Measurements from ENCODE around the gene NRP2.

Gene NRP2

DNA sequence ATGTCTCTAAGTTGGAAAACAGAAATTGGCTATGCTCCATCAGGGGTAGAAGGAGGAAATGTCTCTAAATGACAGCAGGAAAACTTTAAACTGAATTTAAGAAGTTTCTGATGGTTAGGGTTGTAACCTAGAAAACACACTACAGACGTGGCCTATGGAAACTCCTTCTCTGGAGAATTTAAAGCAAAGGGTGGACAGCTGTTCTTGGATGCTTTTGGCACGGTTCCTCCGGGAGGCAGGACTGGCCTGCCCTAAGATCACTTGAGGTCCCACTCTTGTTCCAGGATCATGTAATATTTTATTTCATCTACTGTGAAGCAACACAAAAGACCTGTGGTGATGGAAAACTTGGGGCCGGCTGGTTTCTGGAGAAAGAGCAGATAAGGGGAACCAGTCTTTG, 77.0 kb downstream of the NRP2 start:
- FAIRE-seq: no peak

DNA sequence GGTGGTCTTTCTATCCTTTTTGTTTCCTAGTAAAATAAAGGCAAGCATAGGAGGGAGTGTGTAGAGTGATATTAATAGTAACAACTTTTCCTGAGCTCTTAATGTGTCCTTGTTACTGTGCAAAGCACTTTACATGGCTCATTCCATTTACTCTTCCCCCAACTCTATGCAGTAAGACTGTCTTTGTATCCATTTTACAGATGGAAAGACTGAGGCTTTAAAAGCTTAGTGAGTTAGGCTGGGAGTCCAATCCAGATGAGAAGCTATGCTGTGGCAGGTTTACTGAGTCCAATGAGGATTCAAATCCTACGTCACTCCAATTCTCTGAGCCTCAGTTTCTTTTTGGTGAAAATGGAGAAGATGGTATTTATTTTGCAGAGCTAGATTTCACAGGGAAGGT, 77.4 kb downstream of the NRP2 start:
- FAIRE-seq: no peak

GRCh38 chr2:205760157-205760556, 77.9 kb downstream of the NRP2 start:
- FAIRE-seq: no peak

- FAIRE-seq: no peak
Measured at GRCh38 chr2:205761421-205761820, 79.1 kb downstream of the NRP2 start.

DNA sequence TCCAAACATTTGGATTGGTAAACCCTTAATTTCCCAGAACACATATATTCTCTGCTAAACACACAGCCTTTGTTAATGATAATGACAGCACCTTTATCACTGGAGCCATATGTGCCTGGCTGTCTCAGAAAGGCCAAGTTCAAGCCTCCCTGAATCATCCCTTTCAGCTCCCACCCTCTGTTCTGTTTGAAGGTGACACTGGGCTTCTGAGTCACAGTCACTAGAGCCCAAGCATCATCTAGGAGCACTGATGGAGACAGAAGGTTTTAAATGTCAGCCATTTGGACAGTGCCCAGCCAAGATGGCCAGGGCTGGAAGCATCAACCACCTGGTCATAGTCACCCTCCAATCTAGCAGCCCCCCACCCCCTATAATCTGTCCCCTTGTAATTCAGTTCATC, 80.6 kb downstream of the NRP2 start:
- no peak for FAIRE-seq

GRCh38 chr2:205763708-205764211, 81.5 kb downstream of the NRP2 start:
- FAIRE-seq: no peak

GRCh38 chr2:205764270-205764746, 82.0 kb downstream of the NRP2 start:
- FAIRE-seq: no peak

GRCh38 chr2:205765151-205765550, 82.8 kb downstream of the NRP2 start:
- no peak for FAIRE-seq

- peak; percentile 64 for FAIRE-seq
Measured at GRCh38 chr2:205766779-205767359, 84.6 kb downstream of the NRP2 start.

GRCh38 chr2:205767617-205768016, 85.3 kb downstream of the NRP2 start:
- no peak for FAIRE-seq

GRCh38 chr2:205768341-205768740, 86.0 kb downstream of the NRP2 start:
- FAIRE-seq: no peak

GRCh38 chr2:205768815-205769494, 86.7 kb downstream of the NRP2 start:
- FAIRE-seq: peak; percentile 17

- FAIRE-seq: peak; percentile 61
Measured at GRCh38 chr2:205769495-205769850, 87.2 kb downstream of the NRP2 start.

GRCh38 chr2:205769879-205770278, 87.6 kb downstream of the NRP2 start:
- no peak for FAIRE-seq

DNA sequence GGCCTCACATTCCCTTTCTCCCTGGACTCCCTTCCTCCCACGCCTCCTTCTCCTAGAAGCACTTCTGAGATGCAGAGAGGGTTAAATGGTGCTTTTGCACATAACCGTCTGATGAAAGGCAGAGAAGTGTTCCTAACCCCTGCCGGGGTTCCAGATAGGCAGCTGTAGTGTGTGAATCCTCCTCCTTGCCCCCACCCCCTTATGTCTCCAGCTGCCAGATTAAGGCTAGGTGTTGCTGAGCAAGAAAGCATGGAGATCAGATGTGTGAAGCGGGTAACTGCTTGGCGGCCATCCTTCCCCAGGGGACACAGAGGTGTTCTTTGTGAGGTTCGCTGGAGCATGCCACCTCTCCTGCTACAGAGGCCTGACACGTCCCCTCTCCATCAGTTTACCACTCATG, 88.3 kb downstream of the NRP2 start:
- no peak for FAIRE-seq

- FAIRE-seq: no peak
Measured at GRCh38 chr2:205771031-205771430, 88.7 kb downstream of the NRP2 start.

DNA sequence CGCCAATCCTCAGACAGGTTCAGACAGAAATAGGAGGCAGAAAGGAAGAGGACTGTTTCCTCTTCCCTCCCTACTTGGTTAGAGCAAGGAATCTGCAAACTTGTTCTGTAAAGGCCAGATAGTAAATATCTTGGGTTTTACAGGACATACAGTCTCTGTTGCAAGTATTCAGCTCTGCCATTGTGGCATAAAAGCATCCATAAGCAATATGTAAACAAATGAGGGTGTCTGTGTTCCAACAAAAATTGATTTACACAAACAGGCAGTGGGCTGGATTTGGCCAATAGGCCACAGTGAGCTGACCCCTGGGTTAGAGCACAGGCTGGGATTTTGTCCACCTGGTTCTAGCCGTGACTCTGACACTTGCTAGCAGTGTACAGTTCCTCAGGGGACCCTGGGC, 89.4 kb downstream of the NRP2 start:
- no peak for FAIRE-seq

- FAIRE-seq: no peak
Measured at GRCh38 chr2:205772983-205773382, 90.7 kb downstream of the NRP2 start.

DNA sequence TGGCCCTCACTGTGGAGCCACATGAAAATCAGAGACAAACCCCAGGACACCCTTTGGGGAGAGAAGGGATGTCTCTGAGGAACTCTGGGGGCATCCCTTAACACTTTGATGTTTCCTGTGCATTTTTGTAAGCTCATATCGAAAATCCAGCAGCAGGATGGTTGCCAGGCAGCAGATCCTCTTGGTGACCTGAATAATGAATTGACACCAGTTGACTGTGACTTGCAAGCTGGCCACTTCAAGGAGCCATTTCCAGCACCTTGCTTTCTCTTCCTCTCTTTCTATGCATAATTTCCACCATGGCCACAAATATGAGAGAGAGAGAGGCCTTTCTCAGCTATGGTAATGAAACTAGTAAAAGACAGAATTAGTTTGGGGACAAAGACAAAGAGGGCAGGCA, 91.7 kb downstream of the NRP2 start:
- no peak for FAIRE-seq

- peak; percentile 98 for FAIRE-seq
Measured at GRCh38 chr2:205775097-205775877, 93.0 kb downstream of the NRP2 start.

DNA sequence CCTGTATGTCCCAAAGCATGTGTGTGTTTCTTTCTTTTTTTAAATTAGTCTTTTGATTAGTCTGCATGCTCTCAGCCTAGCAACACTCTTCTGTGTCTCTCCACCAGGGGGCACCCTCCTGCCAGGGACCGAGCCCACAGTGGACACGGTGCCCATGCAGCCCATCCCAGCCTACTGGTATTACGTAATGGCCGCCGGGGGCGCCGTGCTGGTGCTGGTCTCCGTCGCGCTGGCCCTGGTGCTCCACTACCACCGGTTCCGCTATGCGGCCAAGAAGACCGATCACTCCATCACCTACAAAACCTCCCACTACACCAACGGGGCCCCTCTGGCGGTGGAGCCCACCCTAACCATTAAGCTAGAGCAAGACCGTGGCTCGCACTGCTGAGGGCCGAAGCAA, 93.8 kb downstream of the NRP2 start:
- FAIRE-seq: no peak

DNA sequence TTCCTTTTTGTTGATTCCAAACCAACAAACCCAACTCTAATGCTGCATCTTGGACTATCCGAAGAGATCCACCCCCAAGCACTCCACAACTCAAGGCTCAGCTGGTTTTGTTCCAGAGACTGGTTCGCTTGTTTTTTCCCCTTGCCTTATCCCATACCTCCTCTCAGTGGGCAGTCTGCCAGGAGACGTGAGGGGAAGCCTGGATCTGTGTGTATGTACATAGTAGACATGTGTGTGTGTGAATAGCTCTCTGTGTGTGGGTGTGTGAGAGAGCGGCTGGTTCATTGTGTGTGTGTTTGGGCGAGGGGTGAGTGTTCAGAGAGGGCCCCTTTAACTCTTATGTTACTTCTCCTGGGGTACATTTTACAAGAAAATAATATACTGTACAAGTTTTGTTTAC, 94.4 kb downstream of the NRP2 start:
- FAIRE-seq: no peak

DNA sequence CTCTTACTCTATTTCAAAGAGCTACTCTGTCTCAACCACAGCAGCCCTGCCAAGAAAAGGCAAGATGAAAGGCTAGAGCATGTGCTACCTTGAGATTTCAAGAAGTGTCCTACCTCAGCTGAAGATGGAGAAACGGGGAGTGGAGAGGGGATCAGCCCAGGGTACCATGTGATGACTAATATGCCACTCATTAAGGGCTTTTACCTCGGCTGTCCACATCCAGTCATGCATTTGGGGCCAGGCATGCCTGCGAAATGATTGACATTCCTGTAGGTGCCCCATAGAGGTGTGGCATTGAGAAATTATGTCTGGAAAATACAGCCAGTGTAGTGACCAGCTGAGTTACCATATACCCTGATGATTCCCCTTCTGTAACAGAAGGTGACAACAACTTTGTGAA, 96.1 kb downstream of the NRP2 start:
- no peak for FAIRE-seq

DNA sequence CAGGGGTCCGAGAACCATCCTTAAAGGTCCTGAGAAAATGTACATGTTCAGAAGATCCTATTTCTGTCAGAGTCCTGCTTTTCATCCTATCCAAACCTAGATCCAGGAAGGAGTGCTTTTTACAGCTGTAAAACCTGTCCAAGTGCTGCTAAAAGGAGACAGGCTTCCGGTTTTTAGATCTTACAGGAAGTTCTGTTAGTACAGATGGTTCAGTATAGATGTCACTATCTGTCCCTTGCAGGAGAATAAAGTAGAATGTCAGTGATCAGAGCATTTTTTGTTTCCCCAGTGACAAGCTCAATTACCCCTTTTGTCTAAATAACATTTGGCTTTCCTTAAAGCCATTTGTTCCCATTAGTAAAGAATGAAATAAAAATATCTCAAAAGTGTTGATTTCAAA, 98.3 kb downstream of the NRP2 start:
- no peak for FAIRE-seq

Measured in islet of Langerhans (tissue), 1 donor.